Heart left ventricle (tissue), 16 donors: ENCODE data around the gene ZBTB5. TPM values are rescaled to one million over a fixed set of nuclear protein-coding genes. Genes with fewer than 3 reads are reported as not detected.
"Not testable (repeated sequence)": the region's sequence is repeated elsewhere in the genome, so short reads cannot be mapped to it uniquely, and the experiment has no call there.

Experiments used
- ATAC-seq, 4 donors: fragments of 200-7000 bp; cut with Tn5 transposase; one replicate each; pipeline ENCODE4 v1.9.1; 2020 to 2022; ENCODE audit warnings: moderate library complexity in 4 of 4, mild to moderate bottlenecking in 3 of 4, moderate number of reproducible peaks in 1 of 4
- DNase-seq, 5 donors: peaks; one replicate each; pipeline ENCODE4 v3.0.0-alpha.2; 2020
- H3K27ac ChIP-seq, 12 donors: fragments of 200-600 bp; sonication (generic) in 4 of 12; one replicate each; pipeline versions ENCODE4 v1.5.0 to v1.8.0; 2016 to 2022; ENCODE audit warnings: mild to moderate bottlenecking in 2 of 12
- H3K27me3 ChIP-seq, 9 donors: fragments of 200-600 bp; sonication (generic) in 2 of 9; one replicate each; pipeline versions ENCODE4 v1.5.1 to v1.8.0; 2016 to 2022; ENCODE audit warnings: mild to moderate bottlenecking in 3 of 9
- H3K36me3 ChIP-seq, 9 donors: fragments of 200-600 bp; sonication (generic) in 2 of 9; one replicate each; pipeline versions ENCODE4 v1.5.0 to v1.8.0; 2018 to 2022; ENCODE audit warnings: mild to moderate bottlenecking in 2 of 9
- H3K4me1 ChIP-seq, 12 donors: fragments of 200-600 bp; sonication (generic) in 4 of 12; one replicate each; pipeline versions ENCODE4 v1.5.0 to v1.8.0; 2016 to 2022; ENCODE audit warnings: mild to moderate bottlenecking in 3 of 12
- H3K4me3 ChIP-seq, 12 donors: fragments of 200-600 bp; sonication (generic) in 4 of 12; one replicate each; pipeline versions ENCODE4 v1.5.0 to v1.8.0; 2017 to 2022; ENCODE audit warnings: mild to moderate bottlenecking in 9 of 12, moderate library complexity in 4 of 12
- H3K9me3 ChIP-seq, 12 donors: fragments of 200-600 bp; sonication (generic) in 4 of 12; one replicate each; pipeline versions ENCODE4 v1.5.0 to v1.8.0; 2016 to 2022; ENCODE audit warnings: mild to moderate bottlenecking in 1 of 12
- POLR2A ChIP-seq, 2 donors: fragments of 450-650 bp; IDR thresholded peaks; one replicate each; pipeline ENCODE4 v1.6.1; 2017; ENCODE audit warnings: antibody characterized with exemption in 2 of 2, mild to moderate bottlenecking in 2 of 2, moderate library complexity in 2 of 2
- WGBS, 4 donors: extraction: QIAGEN DNeasy Blood & Tissue Kit in 2 of 4; methylation state at CpG; one replicate each; pipeline versions ENCODE4 v1.1.5 to v1.1.7; 2013 to 2018; 5-methylcytosine and 5-hydroxymethylcytosine counted together
- intact Hi-C, 10 donors: fragments of 100-400 bp; cut with DNase I; formaldehyde crosslinking; loops; one replicate each; pipeline versions ENCODE4 v1.11.1 to v1.14.2; 2022
- polyA plus RNA-seq, 2 donors: library from polyadenylated mRNA; stranded (reverse); fragments of 200-250 nt; gene quantifications; one replicate each; pipeline ENCODE4 v1.2.3, GENCODE V29; 2013
- total RNA-seq, 9 donors: library from RNA; depleted of rRNA in 2 of 9; stranded (reverse); fragments of >200 nt in 2 of 9; fragmentation: NEBNext Ultra II Directional in 3 of 9; extraction: Animal tissue kit (Norgen Biotek cat#: 25700) in 3 of 9; gene quantifications; one replicate each; pipeline versions ENCODE4 v1.1.0 to v1.2.4, GENCODE V29; 2016 to 2023
- TF ChIP-seq, protein P1 (sequence below), 12 donors: fragments of 200-600 bp; sonication (generic) in 4 of 12; IDR thresholded peaks; one replicate each; pipeline versions ENCODE4 v1.5.0 to v1.8.0; 2018 to 2022; ENCODE audit warnings: antibody characterized with exemption in 12 of 12, mild to moderate bottlenecking in 5 of 12
- donor health status: ischemic (EF 13 %, LVEDD 7.1; RV severe dilation, severe dysfunction).
- donor health status: healthy with polysubstance abuse.
- donor health status: DM: no; HTN: yes; CAD: no.
- donor health status: DM: no; HTN: no; CAD: no.
- donor health status: ischemic (EF 25% LVEDD 6.9; RV normal size, moderate dysfunction).
- donor health status: ischemic (EF 25% LVEDD 5.7; RV mildly dilated, moderate dysfunction).
- donor health status: healthy.
- donor health status: DM: yes; HTN: yes; CAD: no.
- donor health status: ischemic (EF 35%, LVEDD 5.7; RV mildly dilated, moderate dysfunction).
- donor health status: nonischemic (EF 11% LVEDD 7.7; RV severe dilation, severe dysfunction).
- donor health status: DM: yes; HTN: yes; CAD: no.
- donor health status: PGD.
- donor health status: ischemic (EF 29% LVEDD 5.4; RV normal size, mild dysfunction).
- donor health status: nonischemic (EF 23%, LVEDD 6.1; RV moderate dilation, normal function).

The ZBTB5 gene
- total and polyA plus RNA-seq, 11 donors, result 1.8 to 8.0 (median 6.3) TPM

DNA sequence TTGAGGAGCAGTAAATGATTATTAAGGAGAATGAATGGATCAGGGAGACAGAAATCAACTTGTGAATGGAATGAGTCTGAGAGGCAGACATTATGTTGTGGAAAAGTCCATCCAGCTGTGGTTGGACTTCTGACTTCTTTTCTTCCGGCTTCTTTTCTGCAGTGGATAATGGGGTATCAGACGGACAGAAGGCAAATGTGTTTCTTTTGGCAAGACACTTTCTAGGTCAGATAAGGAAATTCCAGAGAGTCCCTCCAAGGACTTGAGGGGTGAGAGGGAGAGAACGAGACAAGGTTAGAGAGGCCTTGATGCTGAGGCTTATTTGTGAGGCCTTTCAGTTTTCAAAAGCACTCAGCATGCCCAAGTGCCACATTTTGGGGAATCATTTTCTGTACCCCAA, 59.9 kb downstream of the ZBTB5 start:
- WGBS, 4 donors, result 48 to 66% (median 50%) methylated on average over 3 of the region's 3 CpGs
- H3K27ac ChIP-seq, result peak overlapping the region in 7 of 12 donors; percentile 27 to 69 (median 46)
- no peaks in the 10 kb centered on the region for H3K9me3 ChIP-seq
- H3K4me1 ChIP-seq, result peaks cover 0 to 11% (median 0%) of the 10 kb centered on the region in 12 donors
- no peaks in the 10 kb centered on the region for H3K36me3 ChIP-seq
- ATAC-seq, result peak in 3 of 4 donors; percentile 64 to 92 (median 78)
- H3K27me3 ChIP-seq, result no peaks in the 10 kb centered on the region
- no peak overlapping the region for H3K4me3 ChIP-seq
- no peak for DNase-seq
- intact Hi-C loops, result no loop called here
- no peak for TF ChIP-seq POLR2A (IDR thresholded peaks at IDR 0.05)
- TF ChIP-seq, protein P1, sequence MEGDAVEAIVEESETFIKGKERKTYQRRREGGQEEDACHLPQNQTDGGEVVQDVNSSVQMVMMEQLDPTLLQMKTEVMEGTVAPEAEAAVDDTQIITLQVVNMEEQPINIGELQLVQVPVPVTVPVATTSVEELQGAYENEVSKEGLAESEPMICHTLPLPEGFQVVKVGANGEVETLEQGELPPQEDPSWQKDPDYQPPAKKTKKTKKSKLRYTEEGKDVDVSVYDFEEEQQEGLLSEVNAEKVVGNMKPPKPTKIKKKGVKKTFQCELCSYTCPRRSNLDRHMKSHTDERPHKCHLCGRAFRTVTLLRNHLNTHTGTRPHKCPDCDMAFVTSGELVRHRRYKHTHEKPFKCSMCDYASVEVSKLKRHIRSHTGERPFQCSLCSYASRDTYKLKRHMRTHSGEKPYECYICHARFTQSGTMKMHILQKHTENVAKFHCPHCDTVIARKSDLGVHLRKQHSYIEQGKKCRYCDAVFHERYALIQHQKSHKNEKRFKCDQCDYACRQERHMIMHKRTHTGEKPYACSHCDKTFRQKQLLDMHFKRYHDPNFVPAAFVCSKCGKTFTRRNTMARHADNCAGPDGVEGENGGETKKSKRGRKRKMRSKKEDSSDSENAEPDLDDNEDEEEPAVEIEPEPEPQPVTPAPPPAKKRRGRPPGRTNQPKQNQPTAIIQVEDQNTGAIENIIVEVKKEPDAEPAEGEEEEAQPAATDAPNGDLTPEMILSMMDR (IDR thresholded peaks at IDR 0.05), result no peak

DNA sequence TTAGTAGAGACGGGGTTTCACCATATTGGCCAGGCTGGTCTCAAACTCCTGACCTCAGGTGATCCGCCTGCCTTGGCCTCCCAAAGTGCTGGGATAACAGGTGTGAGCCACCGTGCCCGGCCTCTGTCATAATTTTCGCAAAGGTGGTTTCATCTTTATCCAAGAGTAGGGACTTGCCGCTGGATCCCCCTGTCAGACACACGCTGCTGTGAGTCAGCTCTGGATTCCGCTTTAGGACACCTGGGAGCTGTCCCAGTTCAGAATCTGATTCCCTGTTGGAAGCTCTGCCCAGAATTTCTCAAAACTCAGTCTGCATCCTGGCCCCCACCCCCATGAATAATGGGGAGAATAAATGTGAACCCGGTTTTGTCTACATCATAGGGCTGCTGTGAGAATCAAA, 60.7 kb downstream of the ZBTB5 start:
- 71 to 92% (median 85%) methylated on average over 9 of the region's 9 CpGs for WGBS, 4 donors
- Histone ChIP-seq H3K27ac (peak overlapping the region in 6 of 12 donors; percentile 6 to 67 (median 51)), H3K36me3 (no peaks in the 10 kb centered on the region), H3K27me3 (no peaks in the 10 kb centered on the region), H3K9me3 (no peaks in the 10 kb centered on the region), H3K4me3 (no peak overlapping the region), H3K4me1 (peaks cover 0 to 11% (median 0%) of the 10 kb centered on the region in 12 donors)
- peak in 2 of 4 donors; percentile 27 to 62 for ATAC-seq
- TF ChIP-seq, protein P1 (IDR thresholded peaks at IDR 0.05), result no peak
- TF ChIP-seq POLR2A (IDR thresholded peaks at IDR 0.05), result no peak
- DNase-seq, result peak in 1 of 5 donors; percentile 44
- intact Hi-C loops, result no loop called here

DNA sequence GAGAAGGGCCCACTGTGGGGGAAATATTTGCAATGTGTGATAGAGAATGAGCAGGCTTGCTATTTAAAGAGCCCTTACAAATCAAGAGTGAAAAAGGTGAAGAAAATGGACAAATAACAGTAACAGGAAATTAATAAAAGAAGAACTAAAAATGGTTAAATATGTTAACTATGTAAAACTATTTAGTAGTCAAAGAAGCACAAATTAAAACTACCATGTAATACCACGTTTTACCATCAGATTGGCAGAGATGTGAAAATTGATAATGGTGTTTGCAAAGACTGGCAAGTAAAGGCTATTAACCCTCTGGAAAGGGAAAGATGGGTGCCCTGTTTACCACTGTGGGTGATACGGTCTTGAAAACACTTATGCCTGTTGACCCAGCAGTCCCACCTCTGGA, 65.9 kb downstream of the ZBTB5 start:
- DNase-seq (no peak), ATAC-seq (no peak)
- Histone ChIP-seq H3K36me3 (no peaks in the 10 kb centered on the region), H3K27me3 (no peaks in the 10 kb centered on the region), H3K4me3 (no peak overlapping the region), H3K27ac (no peak overlapping the region), H3K4me1 (no peaks in the 10 kb centered on the region), H3K9me3 (no peaks in the 10 kb centered on the region)
- TF ChIP-seq, protein P1 (IDR thresholded peaks at IDR 0.05), result no peak
- TF ChIP-seq POLR2A (IDR thresholded peaks at IDR 0.05), result no peak
- 64 to 84% (median 75%) methylated on average over 2 of the region's 2 CpGs for WGBS, 4 donors
- intact Hi-C loops, result loop anchor here in 1 of 10 donors (10.0 kb wide), 1 partner anchor 535 kb away; no protein-coding TSS in a partner anchor

DNA sequence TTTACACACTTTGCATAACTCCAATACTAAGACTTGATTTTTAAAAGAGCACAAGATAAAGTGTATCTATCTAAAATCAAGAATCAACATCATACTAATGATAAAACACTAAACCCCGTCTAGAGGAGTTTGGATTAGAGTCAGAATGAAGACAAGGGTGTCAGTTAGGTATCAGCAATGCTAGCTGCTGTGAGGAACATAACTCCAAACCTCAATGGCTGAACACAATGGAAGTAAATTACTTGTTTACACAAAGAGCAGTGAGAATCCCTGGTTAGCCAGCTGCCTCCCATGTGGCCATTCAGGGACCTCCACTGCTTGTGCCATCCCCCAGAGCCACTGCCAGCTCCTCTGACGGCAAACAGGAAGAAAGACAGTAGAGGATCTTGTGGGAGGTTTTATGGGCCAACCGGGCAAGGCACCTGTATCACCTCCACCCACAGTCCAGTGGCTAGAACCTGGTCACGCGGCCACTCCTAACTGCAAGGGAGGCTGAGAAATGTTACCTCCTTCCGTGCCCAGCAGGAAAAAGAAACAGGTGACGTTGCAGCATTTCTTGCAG, 66.7 kb downstream of the ZBTB5 start:
- no peak for ATAC-seq
- Histone ChIP-seq H3K4me1 (no peaks in the 10 kb centered on the region), H3K4me3 (no peak overlapping the region), H3K9me3 (no peaks in the 10 kb centered on the region), H3K36me3 (no peaks in the 10 kb centered on the region), H3K27me3 (no peaks in the 10 kb centered on the region), H3K27ac (no peak overlapping the region)
- 77 to 86% (median 82%) methylated on average over 7 of the region's 7 CpGs for WGBS, 4 donors
- intact Hi-C loops, result loop anchor here in 1 of 10 donors (10.0 kb wide), 1 partner anchor 534 kb away; no protein-coding TSS in a partner anchor
- no peak for TF ChIP-seq POLR2A (IDR thresholded peaks at IDR 0.05)
- DNase-seq, result no peak

- not testable (repeated sequence) for H3K4me3 ChIP-seq, H3K36me3 ChIP-seq, H3K27me3 ChIP-seq, H3K9me3 ChIP-seq, H3K27ac ChIP-seq, ATAC-seq, DNase-seq, H3K4me1 ChIP-seq
- 95 to 100% (median 95%) methylated on average over 3 of the region's 3 CpGs for WGBS, 4 donors
- intact Hi-C loops, result loop anchor here in 1 of 10 donors (10.0 kb wide), 1 partner anchor 533 kb away; no protein-coding TSS in a partner anchor
These were observed 67.3 kb downstream of the ZBTB5 start for GRCh38 chr9:37397948-37398347.
